GM18951 (cell line): ENCODE data around the gene STS.

Experiments used
- POLR2A ChIP-seq: IDR thresholded peaks from 4 replicates; pipeline ENCODE4 v1.6.1; 2011; ENCODE audit warnings: mild to moderate bottlenecking; ENCODE audit not compliant: insufficient read length, insufficient read depth; ENCODE audit errors: extremely low read depth
- in situ Hi-C: fragments of 300-500 bp; cut with MboI; formaldehyde crosslinking; loops from one replicate; pipeline ENCODE4 v1.12.0; 2022; ENCODE audit warnings: low sequenced_read_pairs, mixed read lengths, inconsistent platforms; ENCODE audit not compliant: unreplicated experiment

Gene STS

GRCh38 chrX:7146703-7147412 lies 654 bp upstream of the STS start:
- TF ChIP-seq POLR2A = no peak
- in situ Hi-C loops = no loop called here

GRCh38 chrX:7147978-7148854 lies 704 bp downstream of the STS start, which contains the start of gene PUDP:
Gene PUDP (minus strand): TSS chrX:7148153. CDS start chrX:7148113, 40 bp downstream.
- peak; percentile 87 for TF ChIP-seq POLR2A
- in situ Hi-C loops = no loop called here

GRCh38 chrX:7149411-7149810 lies 1.9 kb downstream of the STS start:
- in situ Hi-C loops = no loop called here
- no peak for TF ChIP-seq POLR2A

- TF ChIP-seq POLR2A = no peak
Observed at GRCh38 chrX:7153231-7153630, 5.7 kb downstream of the STS start.

GRCh38 chrX:7154041-7154597 lies 6.6 kb downstream of the STS start:
- TF ChIP-seq POLR2A = no peak
- in situ Hi-C loops = no loop called here

More at GRCh38 chrX:7153231-7153630, 5.7 kb downstream of the STS start:
- in situ Hi-C loops = no loop called here

- in situ Hi-C loops = no loop called here
- TF ChIP-seq POLR2A = no peak
Observed at GRCh38 chrX:7155163-7155562, 7.7 kb downstream of the STS start.

- TF ChIP-seq POLR2A = no peak
- in situ Hi-C loops = no loop called here
Observed at GRCh38 chrX:7156879-7157278, 9.4 kb downstream of the STS start.

GRCh38 chrX:7158468-7158990 lies 11.0 kb downstream of the STS start:
- in situ Hi-C loops = no loop called here
- TF ChIP-seq POLR2A = no peak

GRCh38 chrX:7159149-7159861 lies 11.8 kb downstream of the STS start:
- in situ Hi-C loops = no loop called here
- TF ChIP-seq POLR2A = no peak

- in situ Hi-C loops = no loop called here
- TF ChIP-seq POLR2A = no peak
Observed at GRCh38 chrX:7163146-7163677, 15.7 kb downstream of the STS start.

GRCh38 chrX:7164174-7164573 lies 16.7 kb downstream of the STS start:
- in situ Hi-C loops = no loop called here
- TF ChIP-seq POLR2A = no peak

GRCh38 chrX:7168371-7168770 lies 20.9 kb downstream of the STS start:
- no peak for TF ChIP-seq POLR2A
- in situ Hi-C loops = no loop called here
